Globus pallidus (tissue), 1 donor: Measurements from ENCODE around the gene HTRA1.

Source experiments
- DNase-seq: peaks from one replicate; pipeline ENCODE4 v3.0.0-alpha.2; 2015; ENCODE audit warnings: low spot score

The HTRA1 gene

GRCh38 chr10:122474131-122474818 lies 12.9 kb downstream of the HTRA1 start:
- no peak for DNase-seq

- peak; percentile 81 for DNase-seq
Measured at GRCh38 chr10:122475100-122475499, 13.7 kb downstream of the HTRA1 start.

GRCh38 chr10:122475591-122476332 lies 14.4 kb downstream of the HTRA1 start:
- no peak for DNase-seq

GRCh38 chr10:122476333-122476695 lies 15.0 kb downstream of the HTRA1 start:
- DNase-seq: no peak

GRCh38 chr10:122477436-122477835 lies 16.1 kb downstream of the HTRA1 start:
- no peak for DNase-seq

- no peak for DNase-seq
Measured at GRCh38 chr10:122478971-122479370, 17.6 kb downstream of the HTRA1 start.

- DNase-seq: no peak
Measured at GRCh38 chr10:122480146-122480833, 18.9 kb downstream of the HTRA1 start.

GRCh38 chr10:122481296-122482056 lies 20.1 kb downstream of the HTRA1 start:
- no peak for DNase-seq

GRCh38 chr10:122484276-122485060 lies 23.1 kb downstream of the HTRA1 start:
- no peak for DNase-seq

- no peak for DNase-seq
Measured at GRCh38 chr10:122485670-122486069, 24.3 kb downstream of the HTRA1 start.

- DNase-seq: no peak
Measured at GRCh38 chr10:122486406-122487080, 25.2 kb downstream of the HTRA1 start.

GRCh38 chr10:122487174-122487765 lies 25.9 kb downstream of the HTRA1 start:
- DNase-seq: no peak

- peak; percentile 29 for DNase-seq
Measured at GRCh38 chr10:122490268-122490667, 28.9 kb downstream of the HTRA1 start.

- no peak for DNase-seq
Measured at GRCh38 chr10:122490786-122491680, 29.7 kb downstream of the HTRA1 start.

- DNase-seq: no peak
Measured at GRCh38 chr10:122492006-122492405, 30.7 kb downstream of the HTRA1 start.

- peak; percentile 35 for DNase-seq
Measured at GRCh38 chr10:122492999-122493481, 31.7 kb downstream of the HTRA1 start.

- no peak for DNase-seq
Measured at GRCh38 chr10:122493761-122494160, 32.4 kb downstream of the HTRA1 start.

GRCh38 chr10:122494173-122494820 lies 32.9 kb downstream of the HTRA1 start:
- no peak for DNase-seq

- peak; percentile 49 for DNase-seq
Measured at GRCh38 chr10:122494833-122495232, 33.5 kb downstream of the HTRA1 start.
